Activated gamma-delta T cell (primary cell): Measurements from ENCODE around the gene VASH2.

ENCODE experiments used
- DNase-seq: peaks from one replicate; lab custom pipeline; 2025; lab: John Stamatoyannopoulos, UW

Gene VASH2

GRCh38 chr1:212930986-212931678 is 19.2 kb upstream of the VASH2 start:
- DNase-seq, result no peak

- no peak for DNase-seq
Observed at GRCh38 chr1:212933815-212934471, 16.4 kb upstream of the VASH2 start.

GRCh38 chr1:212935387-212935981 is 14.9 kb upstream of the VASH2 start:
- DNase-seq, result no peak

- no peak for DNase-seq
Observed at GRCh38 chr1:212937034-212937433, 13.3 kb upstream of the VASH2 start.

- no peak for DNase-seq
Observed at GRCh38 chr1:212938846-212939245, 11.5 kb upstream of the VASH2 start.

- DNase-seq, result no peak
Observed at GRCh38 chr1:212941452-212941851, 8.9 kb upstream of the VASH2 start.

- DNase-seq, result no peak
Observed at GRCh38 chr1:212942679-212943392, 7.5 kb upstream of the VASH2 start.

GRCh38 chr1:212943393-212943710 is 7.0 kb upstream of the VASH2 start:
- DNase-seq, result no peak

GRCh38 chr1:212944229-212944901 is 6.0 kb upstream of the VASH2 start:
- DNase-seq, result no peak

GRCh38 chr1:212945056-212945455 is 5.3 kb upstream of the VASH2 start:
- no peak for DNase-seq

GRCh38 chr1:212945463-212946160 is 4.7 kb upstream of the VASH2 start:
- DNase-seq, result no peak

- DNase-seq, result no peak
Observed at GRCh38 chr1:212946872-212947271, 3.5 kb upstream of the VASH2 start.

GRCh38 chr1:212949771-212950170 is 570 bp upstream of the VASH2 start:
- DNase-seq, result no peak

GRCh38 chr1:212951126-212951946 is 995 bp downstream of the VASH2 start:
- no peak for DNase-seq

- no peak for DNase-seq
Observed at GRCh38 chr1:212951947-212952640, 1.8 kb downstream of the VASH2 start.

- DNase-seq, result no peak
Observed at GRCh38 chr1:212952641-212952976, 2.3 kb downstream of the VASH2 start.

- no peak for DNase-seq
Observed at GRCh38 chr1:212953321-212953720, 3.0 kb downstream of the VASH2 start.

- no peak for DNase-seq
Observed at GRCh38 chr1:212954514-212954913, 4.2 kb downstream of the VASH2 start.

- DNase-seq, result no peak
Observed at GRCh38 chr1:212955098-212955497, 4.8 kb downstream of the VASH2 start.

- DNase-seq, result no peak
Observed at GRCh38 chr1:212955961-212956620, 5.8 kb downstream of the VASH2 start.
